DOHH2 (cell line): Measurements from ENCODE around the gene OLFML3.
"Not testable (repeated sequence)": the region's sequence is repeated elsewhere in the genome, so short reads cannot be mapped to it uniquely, and the experiment has no call there.

Source experiments
- H3F3A ChIP-seq: fragments of 200-600 bp; sonication (generic), shearing (Covaris generic); 2 replicates; pipeline ENCODE4 v1.6.0; 2016; ENCODE audit warnings: antibody characterized with exemption, mild to moderate bottlenecking; ENCODE audit not compliant: control insufficient read depth, insufficient read depth
- H3K27ac ChIP-seq: fragments of 200-600 bp; sonication (generic); 2 replicates; pipeline ENCODE4 v1.5.1; 2014; ENCODE audit warnings: low read depth, mild to moderate bottlenecking, low read length, moderate library complexity
- H3K27me3 ChIP-seq: fragments of 200-600 bp; sonication (generic); 2 replicates; pipeline ENCODE4 v1.6.1; 2014; ENCODE audit warnings: mild to moderate bottlenecking, low read length, mixed read lengths; ENCODE audit not compliant: control insufficient read depth
- H3K36me3 ChIP-seq: fragments of 200-600 bp; sonication (generic); 2 replicates; pipeline ENCODE4 v1.6.1; 2014; ENCODE audit warnings: mild to moderate bottlenecking, low read length, moderate library complexity, mixed read lengths; ENCODE audit not compliant: control insufficient read depth
- H3K4me1 ChIP-seq: fragments of 200-600 bp; sonication (generic); 2 replicates; pipeline ENCODE4 v1.6.1; 2014; ENCODE audit warnings: mild to moderate bottlenecking, low read length, mixed read lengths; ENCODE audit not compliant: control insufficient read depth
- H3K4me2 ChIP-seq: fragments of 200-600 bp; sonication (generic); 2 replicates; pipeline ENCODE4 v1.6.0; 2014; ENCODE audit warnings: mild to moderate bottlenecking, low read length, moderate library complexity
- H3K4me3 ChIP-seq: fragments of 200-600 bp; sonication (generic); 2 replicates; pipeline ENCODE4 v1.5.1; 2014; ENCODE audit warnings: mild to moderate bottlenecking, low read length, mixed read lengths
- H3K79me2 ChIP-seq: fragments of 200-600 bp; sonication (generic); 2 replicates; pipeline ENCODE4 v1.6.1; 2014; ENCODE audit warnings: mild to moderate bottlenecking, low read length, mixed read lengths; ENCODE audit not compliant: control insufficient read depth
- H3K9me2 ChIP-seq: fragments of 200-600 bp; sonication (generic); replicated peaks from 2 replicates; pipeline ENCODE4 v1.6.1; 2014; ENCODE audit warnings: mild to moderate bottlenecking, low read length, mixed read lengths; ENCODE audit not compliant: control insufficient read depth
- H3K9me3 ChIP-seq: fragments of 200-600 bp; sonication (generic); 2 replicates; pipeline ENCODE4 v1.6.1; 2014; ENCODE audit warnings: antibody characterized with exemption, low read length, mixed read lengths; ENCODE audit not compliant: control insufficient read depth, insufficient read depth
- H4K20me1 ChIP-seq: fragments of 200-600 bp; sonication (generic); 2 replicates; pipeline ENCODE4 v1.6.0; 2014; ENCODE audit warnings: low read depth, mild to moderate bottlenecking, antibody characterized with exemption, low read length, moderate library complexity; ENCODE audit not compliant: control insufficient read depth, insufficient read depth
- CTCF ChIP-seq: fragments of 200-600 bp; sonication (generic); IDR thresholded peaks from one replicate; pipeline ENCODE4 v1.5.1; 2014; ENCODE audit warnings: antibody characterized with exemption, mild to moderate bottlenecking, low read depth, low read length; ENCODE audit not compliant: poor library complexity, severe bottlenecking
- EZH2phosphoT487 ChIP-seq: fragments of 200-600 bp; sonication (generic); IDR thresholded peaks from 2 replicates; pipeline ENCODE4 v1.6.1; 2017; ENCODE audit warnings: borderline replicate concordance, mild to moderate bottlenecking, antibody characterized with exemption, low read length, moderate library complexity, mixed read lengths

The OLFML3 gene

GRCh38 chr1:114010433-114011184 is 31.3 kb downstream of the OLFML3 start:
- H3K79me2 ChIP-seq = no peaks in the 10 kb centered on the region
- no peaks in the 10 kb centered on the region for H3K27me3 ChIP-seq
- no peaks in the 10 kb centered on the region for H3F3A ChIP-seq
- H3K4me3 ChIP-seq = no peak overlapping the region
- TF ChIP-seq CTCF (no peak), EZH2phosphoT487 (no peak)
- peaks cover 9% of the 10 kb centered on the region for H3K9me3 ChIP-seq
- H3K27ac ChIP-seq = no peak overlapping the region
- H3K9me2 ChIP-seq = no peaks in the 10 kb centered on the region
- no peaks in the 10 kb centered on the region for H4K20me1 ChIP-seq
- H3K4me1 ChIP-seq = no peaks in the 10 kb centered on the region
- H3K4me2 ChIP-seq = no peak overlapping the region
- no peaks in the 10 kb centered on the region for H3K36me3 ChIP-seq

- peaks cover 5% of the 10 kb centered on the region for H3K9me3 ChIP-seq
- H3K36me3 ChIP-seq = no peaks in the 10 kb centered on the region
- H3K27ac ChIP-seq = no peak overlapping the region
- no peak for TF ChIP-seq EZH2phosphoT487
- no peak for TF ChIP-seq CTCF
- no peak overlapping the region for H3K4me3 ChIP-seq
- H3K9me2 ChIP-seq = no peaks in the 10 kb centered on the region
- H3K27me3 ChIP-seq = no peaks in the 10 kb centered on the region
- no peaks in the 10 kb centered on the region for H4K20me1 ChIP-seq
- no peak overlapping the region for H3K4me2 ChIP-seq
- H3K4me1 ChIP-seq = no peaks in the 10 kb centered on the region
- no peaks in the 10 kb centered on the region for H3K79me2 ChIP-seq
- no peaks in the 10 kb centered on the region for H3F3A ChIP-seq
These were observed 32.5 kb downstream of the OLFML3 start for GRCh38 chr1:114011796-114012195.

- Histone ChIP-seq H3K4me2 (no peak overlapping the region), H3F3A (no peaks in the 10 kb centered on the region), H4K20me1 (no peaks in the 10 kb centered on the region), H3K4me3 (no peak overlapping the region), H3K9me3 (no peaks in the 10 kb centered on the region), H3K79me2 (no peaks in the 10 kb centered on the region), H3K27me3 (no peaks in the 10 kb centered on the region), H3K36me3 (no peaks in the 10 kb centered on the region), H3K9me2 (no peaks in the 10 kb centered on the region; the same call in 1 of the 2 replicates), H3K4me1 (no peaks in the 10 kb centered on the region), H3K27ac (no peak overlapping the region)
- no peak for TF ChIP-seq CTCF
- no peak for TF ChIP-seq EZH2phosphoT487
These were observed 35.8 kb downstream of the OLFML3 start for GRCh38 chr1:114015075-114015474.

- H3K9me3 ChIP-seq, H4K20me1 ChIP-seq, H3K4me1 ChIP-seq, H3K4me3 ChIP-seq, H3F3A ChIP-seq, H3K9me2 ChIP-seq, H3K36me3 ChIP-seq, H3K4me2 ChIP-seq, H3K27me3 ChIP-seq, H3K79me2 ChIP-seq, H3K27ac ChIP-seq: not testable (repeated sequence)
These were observed 40.5 kb downstream of the OLFML3 start for GRCh38 chr1:114019724-114020123.
